Measurements from ENCODE around the gene DFFA. TPM values are rescaled to one million over a fixed set of nuclear protein-coding genes. Genes with fewer than 3 reads are reported as not detected.

Gene DFFA
- polyA plus RNA-seq, 1 donor from 2014 or later = 37.5 TPM

DNA sequence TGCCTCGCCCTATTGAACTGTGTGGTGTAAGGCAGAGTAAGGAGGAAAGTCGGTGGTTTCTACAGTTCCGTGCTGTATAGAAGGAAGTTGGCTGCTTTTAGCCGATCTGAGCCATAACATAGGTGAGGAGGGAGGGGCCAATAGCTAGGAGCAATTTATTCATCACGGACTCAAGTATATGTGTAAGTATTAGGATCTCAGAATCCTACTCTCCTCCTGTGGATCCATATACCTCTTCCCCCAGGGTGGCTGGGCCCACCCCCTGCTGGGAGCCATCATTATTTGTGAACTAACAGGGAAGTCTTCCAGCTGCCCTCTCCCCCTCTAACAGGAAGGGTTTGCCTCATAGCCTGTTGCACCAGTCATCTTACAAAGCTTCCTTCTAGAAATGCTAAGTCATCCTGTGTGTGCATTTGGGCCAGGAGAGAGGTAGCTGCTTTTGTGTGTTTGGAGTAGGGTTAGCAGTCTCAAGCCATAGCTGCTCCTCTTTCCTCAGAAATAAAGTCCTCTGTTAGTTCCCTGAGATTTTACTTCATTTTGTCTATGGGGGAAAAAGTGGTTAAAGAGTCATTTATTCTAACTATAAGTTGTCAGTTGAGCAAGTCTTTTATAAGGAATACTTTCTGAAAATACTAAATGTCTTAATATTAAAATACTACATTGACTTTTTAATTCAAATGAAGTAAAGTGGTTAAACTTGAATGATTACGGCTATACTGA, 57.0 kb downstream of the DFFA start:
- Mint-ChIP-seq H3K4me3 (no peak overlapping the region), H3K9me3 (no peaks in the 10 kb centered on the region), H3K36me3 (peaks cover 11% of the 10 kb centered on the region), H3K27ac (no peak overlapping the region), H3K27me3 (no peaks in the 10 kb centered on the region), H3K4me1 (no peaks in the 10 kb centered on the region)

DNA sequence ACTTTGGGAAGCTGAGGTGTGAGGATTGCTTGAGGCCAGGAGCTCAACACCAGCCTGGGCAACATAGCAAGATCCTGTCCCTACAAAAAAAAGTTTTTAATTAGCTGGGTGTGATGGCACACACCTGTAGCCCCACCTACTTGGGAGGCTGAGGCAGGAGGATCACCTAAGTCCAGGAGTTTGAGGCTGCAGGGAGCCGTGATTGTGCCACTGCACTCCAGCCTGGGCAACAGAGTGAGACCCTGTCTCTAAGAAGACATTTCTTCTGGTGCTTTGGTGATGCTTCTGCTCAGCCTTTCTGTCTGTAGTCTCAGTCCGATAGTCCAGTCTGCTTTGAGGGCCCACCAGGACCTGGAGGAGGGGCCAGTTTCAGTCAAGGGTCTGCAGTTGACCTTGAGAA, 65.1 kb downstream of the DFFA start:
- Mint-ChIP-seq H3K27ac (no peak overlapping the region), H3K36me3 (peaks cover 7% of the 10 kb centered on the region), H3K4me3 (no peak overlapping the region), H3K4me1 (peaks cover 0 to 4% (median 0%) of the 10 kb centered on the region in 3 donors), H3K27me3 (no peaks in the 10 kb centered on the region), H3K9me3 (no peaks in the 10 kb centered on the region)

Other genes starting within 250 kb of the DFFA start
- gene PGD, start 73.5 kb downstream of the DFFA start, polyA plus RNA-seq = 44.8 TPM
- 12.3 TPM for gene CENPS, start 42.1 kb downstream of the DFFA start, polyA plus RNA-seq
- not detected for gene CORT, start 22.5 kb downstream of the DFFA start, polyA plus RNA-seq
- 7.6 TPM for gene PEX14, start 2.4 kb upstream of the DFFA start, polyA plus RNA-seq

Data from IgD-negative memory B cell (primary cell).